Measurements from ENCODE around the gene CTSW. TPM values are rescaled to one million over a fixed set of nuclear protein-coding genes. Genes with fewer than 3 reads are reported as not detected.

CTSW gene
- total and polyA plus RNA-seq, 4 donors, result 2.9 to 8.7 (median 3.8) TPM

DNA sequence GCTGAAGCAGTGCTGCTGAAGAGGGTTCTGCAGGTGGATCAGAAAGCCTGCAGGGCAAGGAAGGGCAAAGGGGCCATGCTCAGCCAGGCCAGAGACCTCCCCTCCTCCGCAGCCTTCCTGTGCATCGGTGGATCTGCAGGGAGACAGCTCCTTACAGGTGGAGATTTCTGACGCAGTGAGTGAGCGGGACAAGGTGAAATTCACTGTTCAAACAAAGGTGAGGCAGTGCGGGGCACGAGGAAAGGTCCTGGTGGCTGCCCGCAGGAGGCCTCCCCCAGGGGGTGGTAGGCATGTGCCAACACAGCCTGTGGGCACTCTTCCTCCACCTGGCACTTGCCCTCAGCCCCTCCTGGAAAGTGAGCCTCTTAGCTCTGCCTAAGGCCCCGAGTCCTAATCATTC, 30.3 kb upstream of the CTSW start:
- 67 to 68% methylated on average over 8 of the region's 8 CpGs for WGBS, 2 donors
- Histone ChIP-seq H3K4me3 (no peak overlapping the region), H3K27ac (ENCODE audit: low read depth in 1 of 2, low read length in 1 of 2) (no peak overlapping the region), H3K9ac (ENCODE audit: insufficient read depth in 1 of 2, low read length in 2 of 2) (no peak overlapping the region), H3K36me3 (ENCODE audit: control insufficient read depth in 4 of 4, insufficient read depth in 4 of 4, low read length in 4 of 4) (peaks cover 9 to 35% (median 11%) of the 10 kb centered on the region in 4 donors), H3K9me3 (ENCODE audit: control insufficient read depth in 4 of 4, insufficient read depth in 3 of 4, low read length in 3 of 4) (peaks cover 0 to 6% (median 2%) of the 10 kb centered on the region in 4 donors), H3K4me1 (ENCODE audit: control insufficient read depth in 5 of 5, insufficient read depth in 5 of 5, low read length in 5 of 5) (no peaks in the 10 kb centered on the region), H3K27me3 (ENCODE audit: control insufficient read depth in 3 of 3, insufficient read depth in 3 of 3, low read length in 2 of 3) (no peaks in the 10 kb centered on the region)
- ATAC-seq (ENCODE audit: insufficient read depth, low FRiP score) (no peak), DNase-seq (no peak)
- TF ChIP-seq, protein P1, sequence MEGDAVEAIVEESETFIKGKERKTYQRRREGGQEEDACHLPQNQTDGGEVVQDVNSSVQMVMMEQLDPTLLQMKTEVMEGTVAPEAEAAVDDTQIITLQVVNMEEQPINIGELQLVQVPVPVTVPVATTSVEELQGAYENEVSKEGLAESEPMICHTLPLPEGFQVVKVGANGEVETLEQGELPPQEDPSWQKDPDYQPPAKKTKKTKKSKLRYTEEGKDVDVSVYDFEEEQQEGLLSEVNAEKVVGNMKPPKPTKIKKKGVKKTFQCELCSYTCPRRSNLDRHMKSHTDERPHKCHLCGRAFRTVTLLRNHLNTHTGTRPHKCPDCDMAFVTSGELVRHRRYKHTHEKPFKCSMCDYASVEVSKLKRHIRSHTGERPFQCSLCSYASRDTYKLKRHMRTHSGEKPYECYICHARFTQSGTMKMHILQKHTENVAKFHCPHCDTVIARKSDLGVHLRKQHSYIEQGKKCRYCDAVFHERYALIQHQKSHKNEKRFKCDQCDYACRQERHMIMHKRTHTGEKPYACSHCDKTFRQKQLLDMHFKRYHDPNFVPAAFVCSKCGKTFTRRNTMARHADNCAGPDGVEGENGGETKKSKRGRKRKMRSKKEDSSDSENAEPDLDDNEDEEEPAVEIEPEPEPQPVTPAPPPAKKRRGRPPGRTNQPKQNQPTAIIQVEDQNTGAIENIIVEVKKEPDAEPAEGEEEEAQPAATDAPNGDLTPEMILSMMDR (IDR thresholded peaks at IDR 0.05; ENCODE audit: control extremely low read depth, extremely low read depth), result no peak

DNA sequence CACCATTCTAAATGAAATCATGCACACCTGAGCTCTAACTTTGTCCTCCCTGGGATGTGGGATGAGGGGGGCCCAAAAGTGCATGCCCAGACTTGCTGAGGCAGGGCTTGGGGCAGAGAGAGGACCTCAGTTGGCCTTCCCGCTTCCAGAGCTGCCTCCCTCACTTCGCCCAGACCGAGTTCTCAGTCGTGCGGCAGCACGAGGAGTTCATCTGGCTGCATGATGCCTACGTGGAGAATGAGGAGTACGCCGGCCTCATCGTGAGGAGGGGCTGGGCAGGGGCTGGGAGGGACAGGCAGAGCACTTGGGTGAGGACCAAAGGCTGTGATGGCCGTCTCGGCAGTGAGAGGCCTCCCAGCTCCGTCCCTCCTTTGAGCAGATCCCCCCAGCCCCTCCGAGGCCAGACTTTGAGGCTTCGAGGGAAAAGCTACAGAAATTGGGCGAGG, 29.8 kb upstream of the CTSW start:
- Histone ChIP-seq H3K27me3 (ENCODE audit: control insufficient read depth in 3 of 3, insufficient read depth in 3 of 3, low read length in 2 of 3) (no peaks in the 10 kb centered on the region), H3K27ac (ENCODE audit: low read depth in 1 of 2, low read length in 1 of 2) (no peak overlapping the region), H3K4me1 (ENCODE audit: control insufficient read depth in 5 of 5, insufficient read depth in 5 of 5, low read length in 5 of 5) (no peaks in the 10 kb centered on the region), H3K36me3 (ENCODE audit: control insufficient read depth in 4 of 4, insufficient read depth in 4 of 4, low read length in 4 of 4) (peaks cover 13 to 39% (median 15%) of the 10 kb centered on the region in 4 donors), H3K9ac (ENCODE audit: insufficient read depth in 1 of 2, low read length in 2 of 2) (no peak overlapping the region), H3K9me3 (ENCODE audit: control insufficient read depth in 4 of 4, insufficient read depth in 3 of 4, low read length in 3 of 4) (peaks cover 0 to 6% (median 2%) of the 10 kb centered on the region in 4 donors), H3K4me3 (no peak overlapping the region)
- ATAC-seq (ENCODE audit: insufficient read depth, low FRiP score), result no peak
- DNase-seq, result no peak
- TF ChIP-seq, protein P1 (IDR thresholded peaks at IDR 0.05; ENCODE audit: control extremely low read depth, extremely low read depth), result no peak
- 55 to 72% methylated on average over 16 of the region's 16 CpGs for WGBS, 2 donors

DNA sequence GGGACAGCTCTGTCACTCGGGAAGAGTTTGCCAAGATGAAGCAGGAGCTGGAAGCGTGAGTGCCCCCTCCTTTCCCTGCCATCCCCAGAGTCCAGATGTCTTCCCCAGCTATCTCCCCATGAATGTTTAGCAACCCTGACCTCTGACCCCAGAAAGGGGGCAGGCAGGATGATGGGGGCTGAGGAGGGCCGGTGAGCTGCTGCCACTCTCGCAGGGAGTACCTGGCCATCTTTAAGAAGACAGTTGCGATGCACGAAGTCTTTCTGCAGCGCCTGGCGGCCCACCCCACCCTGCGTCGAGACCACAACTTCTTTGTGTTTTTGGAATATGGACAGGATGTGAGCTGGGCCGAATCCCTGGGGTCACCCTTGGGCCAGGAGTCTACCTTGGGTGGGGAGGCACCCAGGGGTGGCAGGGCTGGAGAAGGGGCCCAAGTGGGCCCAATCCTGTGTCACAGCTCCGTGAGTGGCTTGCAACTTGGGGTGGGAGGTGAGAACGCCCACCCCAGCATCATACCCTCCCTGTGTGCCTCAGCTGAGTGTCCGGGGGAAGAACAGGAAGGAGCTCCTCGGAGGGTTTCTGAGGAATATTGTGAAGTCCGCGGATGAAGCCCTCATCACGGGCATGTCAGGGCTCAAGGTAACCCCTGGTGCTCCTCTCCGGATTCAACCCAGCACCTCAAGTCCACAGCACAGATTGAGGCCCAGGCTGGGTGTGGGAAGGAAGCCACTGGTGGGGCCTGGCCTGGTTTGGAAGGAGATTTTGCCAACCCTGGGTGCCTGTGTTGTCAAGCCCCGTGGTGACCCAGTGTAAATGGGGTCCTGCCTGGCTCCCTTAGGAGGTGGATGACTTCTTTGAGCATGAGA, 29.2 kb upstream of the CTSW start:
- no peak overlapping the region for H3K4me3 ChIP-seq
- TF ChIP-seq, protein P1 (IDR thresholded peaks at IDR 0.05; ENCODE audit: control extremely low read depth, extremely low read depth), result no peak
- H3K36me3 ChIP-seq (ENCODE audit: control insufficient read depth in 4 of 4, insufficient read depth in 4 of 4, low read length in 4 of 4), result peaks cover 20 to 45% (median 22%) of the 10 kb centered on the region in 4 donors
- no peak overlapping the region for H3K27ac ChIP-seq (ENCODE audit: low read depth in 1 of 2, low read length in 1 of 2)
- no peak overlapping the region for H3K9ac ChIP-seq (ENCODE audit: insufficient read depth in 1 of 2, low read length in 2 of 2)
- peaks cover 0 to 1% (median 0%) of the 10 kb centered on the region in 5 donors for H3K4me1 ChIP-seq (ENCODE audit: control insufficient read depth in 5 of 5, insufficient read depth in 5 of 5, low read length in 5 of 5)
- DNase-seq (no peak), ATAC-seq (ENCODE audit: insufficient read depth, low FRiP score) (no peak)
- 79 to 85% methylated on average over 20 of the region's 20 CpGs for WGBS, 2 donors
- no peaks in the 10 kb centered on the region for H3K27me3 ChIP-seq (ENCODE audit: control insufficient read depth in 3 of 3, insufficient read depth in 3 of 3, low read length in 2 of 3)
- peaks cover 0 to 6% (median 2%) of the 10 kb centered on the region in 4 donors for H3K9me3 ChIP-seq (ENCODE audit: control insufficient read depth in 4 of 4, insufficient read depth in 3 of 4, low read length in 3 of 4)
